GM18526 (cell line): Measurements from ENCODE around the gene FAIM2.

ENCODE experiments used
- POLR2A ChIP-seq: IDR thresholded peaks from 3 replicates; pipeline ENCODE4 v1.6.1; 2011; ENCODE audit not compliant: insufficient read length; ENCODE audit errors: extremely low read depth

Gene FAIM2

DNA sequence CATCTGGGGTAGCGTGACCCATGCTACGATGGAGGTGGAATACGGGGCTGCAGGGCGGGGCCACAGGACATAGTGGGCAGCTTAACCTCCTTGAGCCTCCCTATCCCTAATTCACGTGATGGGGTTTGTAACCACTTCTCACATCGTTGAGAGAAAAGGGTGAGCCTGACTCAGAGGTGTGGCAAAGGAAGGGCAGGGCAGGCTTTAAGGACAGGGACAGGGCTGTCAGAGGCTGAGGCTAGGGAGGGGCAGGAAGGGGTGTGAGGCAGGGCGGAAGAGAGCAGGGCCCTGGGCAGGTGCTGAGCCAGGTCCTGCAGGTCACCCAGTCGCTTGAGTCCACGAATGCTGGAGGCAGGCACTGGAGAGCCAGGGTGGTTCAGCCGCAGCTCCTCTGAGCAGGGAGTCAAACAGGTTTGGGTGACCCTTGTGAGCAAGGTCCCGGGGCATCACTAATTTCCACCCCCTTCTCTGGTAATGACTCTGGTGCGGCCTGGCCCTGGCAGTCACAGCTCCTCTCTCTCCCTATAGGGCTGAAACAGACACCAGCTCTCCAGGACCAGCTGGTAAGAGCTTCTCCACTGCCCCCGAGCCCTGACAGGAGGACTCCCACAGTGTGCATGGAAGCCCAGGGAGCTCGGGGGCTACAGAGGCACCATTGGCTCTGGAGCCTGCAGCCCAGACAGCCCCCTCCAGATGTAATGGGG is 39.4 kb upstream of the FAIM2 start:
- no peak for TF ChIP-seq POLR2A

DNA sequence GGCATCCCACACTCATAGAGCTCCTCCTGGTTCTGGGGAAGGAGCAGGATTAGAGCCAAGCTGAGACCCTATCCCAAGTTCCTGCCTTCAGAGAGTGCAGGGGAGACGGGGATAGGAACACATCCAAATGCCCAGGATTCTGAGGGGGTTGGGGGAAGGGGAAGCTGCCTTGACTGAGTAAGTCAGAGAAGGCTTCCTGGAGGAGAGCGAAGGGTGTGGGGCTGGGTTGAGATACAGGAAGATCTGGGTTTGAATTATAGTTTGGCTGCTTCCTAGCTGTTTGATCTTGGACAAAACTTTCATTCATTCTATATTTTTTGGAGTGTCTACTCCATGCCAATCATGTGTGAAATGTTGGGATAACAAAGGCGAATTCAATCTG is 38.8 kb upstream of the FAIM2 start:
- no peak for TF ChIP-seq POLR2A

DNA sequence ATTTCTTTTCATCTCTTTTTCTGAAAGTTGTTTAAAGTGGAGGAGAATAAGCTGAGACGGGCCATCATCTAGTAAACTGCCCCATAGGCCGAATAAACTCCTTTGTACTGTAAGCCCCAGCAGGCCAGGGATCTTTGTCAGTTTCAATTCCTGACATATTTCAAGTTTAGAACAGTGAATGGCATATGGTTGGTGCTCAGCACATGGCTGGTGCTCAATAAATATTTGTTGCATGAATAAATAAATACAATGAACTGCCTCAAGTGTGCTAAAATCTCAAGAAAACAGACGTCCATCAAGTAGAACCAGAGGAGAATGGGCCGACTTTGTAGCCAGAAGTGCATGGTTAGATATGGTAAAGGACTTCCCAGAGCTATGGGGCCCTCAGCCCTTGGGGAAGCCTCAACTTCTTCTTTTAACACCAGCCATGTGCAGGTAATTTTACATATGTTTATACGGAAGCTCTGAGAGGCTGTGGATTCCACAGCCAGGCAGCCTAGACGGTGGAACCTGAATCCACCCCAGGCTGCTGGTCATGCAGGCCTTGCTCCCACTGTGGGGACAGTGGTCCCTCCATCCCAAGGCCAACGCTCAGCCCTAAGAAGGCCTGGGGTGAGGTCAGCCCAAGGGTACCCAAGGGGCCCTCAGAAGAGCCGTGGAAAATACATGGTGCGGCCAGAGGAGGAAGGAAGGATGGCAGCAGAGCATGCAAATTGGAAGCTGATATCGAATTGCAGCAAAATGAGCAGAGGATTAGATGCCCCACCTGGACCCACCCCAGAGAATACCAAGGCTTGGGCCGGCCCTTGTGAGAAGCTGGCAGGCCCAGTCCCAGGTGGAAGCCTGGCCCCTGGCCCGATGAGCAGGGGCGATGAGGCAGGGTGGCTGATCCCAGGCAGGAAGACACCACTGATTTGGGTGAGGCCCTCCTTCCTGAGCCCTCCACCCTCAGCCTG is 38.1 kb upstream of the FAIM2 start:
- no peak for TF ChIP-seq POLR2A

DNA sequence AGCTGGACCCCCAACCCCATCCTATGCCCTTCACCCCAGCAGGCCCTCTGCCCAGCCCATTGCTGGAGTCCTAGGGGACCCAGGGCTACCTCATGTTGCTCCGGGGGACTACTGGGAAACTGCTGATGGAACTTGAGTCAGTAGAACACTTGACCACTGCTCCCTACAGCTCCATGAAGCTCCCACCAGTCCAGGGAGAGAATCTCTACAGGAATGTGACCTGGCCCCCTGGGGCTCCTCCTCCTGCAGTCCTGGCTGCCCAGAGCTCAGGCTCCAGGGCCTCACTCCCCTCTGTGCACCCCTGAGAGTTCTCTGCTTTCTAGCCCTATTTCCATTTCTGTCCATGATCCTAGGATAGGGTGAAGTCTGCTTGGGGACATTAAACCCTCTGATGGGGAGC is 36.0 kb upstream of the FAIM2 start:
- TF ChIP-seq POLR2A = no peak

DNA sequence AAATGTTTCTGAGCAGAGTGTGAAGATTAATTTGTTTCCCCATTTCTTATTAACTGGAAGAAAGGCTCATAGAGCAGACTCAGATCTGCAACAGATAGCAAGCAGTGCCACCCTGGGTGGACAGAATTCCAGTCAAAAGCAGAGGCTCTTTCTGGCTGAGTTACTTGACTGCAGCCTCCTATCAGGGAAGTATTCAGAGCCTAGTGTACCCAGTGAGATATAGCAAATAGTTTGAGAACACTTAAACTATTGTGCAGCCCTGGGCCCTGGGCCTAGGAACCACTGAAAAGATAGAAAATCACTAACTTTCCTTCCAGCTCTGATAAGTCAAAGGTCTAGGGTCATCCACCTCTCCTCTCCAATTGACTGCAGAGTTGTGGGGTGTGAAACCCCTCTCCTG is 35.6 kb upstream of the FAIM2 start:
- no peak for TF ChIP-seq POLR2A

DNA sequence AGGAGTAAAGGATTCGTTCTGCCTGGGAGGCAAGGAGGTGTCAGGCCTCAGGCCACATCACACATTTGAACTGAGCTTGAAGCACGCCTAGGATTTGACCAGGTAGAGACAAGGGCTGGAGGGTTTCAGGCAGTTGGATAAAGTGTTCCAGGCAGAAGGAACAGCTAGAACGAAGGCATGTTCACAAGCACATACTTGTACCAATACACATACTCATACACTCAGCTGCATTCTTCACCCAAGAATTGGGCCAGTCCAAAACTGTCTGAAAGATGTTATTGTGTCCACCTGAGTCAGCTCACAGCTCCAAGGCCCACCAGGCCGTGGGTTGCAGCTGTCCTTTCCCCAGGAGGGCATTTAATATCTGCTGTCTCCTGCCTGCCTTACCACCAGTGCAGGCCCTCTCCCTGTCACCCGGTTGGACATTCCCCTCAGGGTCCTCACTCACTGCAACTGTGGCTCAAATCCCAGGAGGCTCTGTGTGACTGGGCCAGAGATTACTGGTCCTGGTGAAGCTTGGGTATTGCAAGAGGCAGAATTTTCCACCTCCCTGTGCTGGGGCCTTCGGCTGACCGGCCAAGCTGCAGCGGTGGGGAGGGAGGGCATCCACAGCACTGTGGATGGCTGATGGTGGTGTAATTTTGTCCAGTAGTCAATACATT is 34.1 kb upstream of the FAIM2 start:
- TF ChIP-seq POLR2A = no peak

DNA sequence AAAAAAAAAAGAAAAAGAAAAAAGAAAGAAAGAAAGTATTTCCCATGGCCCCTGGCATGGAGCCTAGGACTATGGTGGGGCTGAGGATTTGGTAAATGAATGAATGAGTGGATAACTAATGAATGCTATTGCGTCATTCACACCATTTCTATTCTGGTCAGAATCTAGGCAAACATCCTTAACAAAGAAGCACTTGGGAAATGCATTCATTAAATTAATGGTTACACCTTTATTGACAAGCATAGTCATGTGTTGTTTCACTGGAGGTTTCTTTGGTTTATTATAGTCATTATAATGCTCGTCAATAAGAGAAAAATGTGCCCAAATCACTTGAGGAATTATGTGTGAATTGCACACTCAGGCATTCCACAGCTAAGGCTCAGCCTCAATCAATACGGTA is 33.2 kb upstream of the FAIM2 start:
- TF ChIP-seq POLR2A = no peak

DNA sequence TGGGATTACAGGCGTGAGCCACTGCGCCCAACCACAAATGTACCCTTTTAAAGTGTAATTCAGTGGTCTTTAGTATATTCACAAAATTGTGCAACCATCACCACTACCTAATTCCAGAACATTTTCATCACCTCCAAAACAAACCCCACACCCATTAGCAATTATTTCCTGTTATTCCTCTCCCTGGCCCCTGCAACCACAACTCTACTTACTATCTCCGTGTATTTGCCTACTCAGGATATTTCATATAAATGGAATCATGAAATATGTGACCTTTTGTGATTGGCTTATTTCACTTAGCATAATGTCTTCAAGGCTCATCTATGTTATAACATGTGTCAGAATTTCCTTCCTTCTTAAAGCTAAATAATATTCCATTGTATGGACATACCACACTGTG is 30.8 kb upstream of the FAIM2 start:
- no peak for TF ChIP-seq POLR2A

DNA sequence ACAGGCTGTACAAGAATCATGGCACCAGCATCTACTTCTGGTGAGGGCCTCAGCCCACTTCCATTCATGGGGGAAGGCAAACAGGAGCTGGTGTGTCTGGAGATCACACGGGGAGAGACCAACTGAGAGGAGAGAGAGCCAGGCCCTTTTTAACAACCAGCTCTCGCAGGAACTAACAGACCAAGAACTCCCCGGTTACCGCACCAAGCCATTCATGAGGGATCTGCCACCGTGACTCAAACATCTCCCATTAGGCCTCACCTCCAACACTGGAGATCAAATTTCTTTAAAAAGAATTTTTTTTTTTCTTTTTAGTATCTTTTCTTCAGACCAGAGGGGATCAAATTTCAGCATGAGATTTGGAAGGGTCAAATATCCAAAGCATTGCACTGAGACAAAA is 30.1 kb upstream of the FAIM2 start:
- no peak for TF ChIP-seq POLR2A

DNA sequence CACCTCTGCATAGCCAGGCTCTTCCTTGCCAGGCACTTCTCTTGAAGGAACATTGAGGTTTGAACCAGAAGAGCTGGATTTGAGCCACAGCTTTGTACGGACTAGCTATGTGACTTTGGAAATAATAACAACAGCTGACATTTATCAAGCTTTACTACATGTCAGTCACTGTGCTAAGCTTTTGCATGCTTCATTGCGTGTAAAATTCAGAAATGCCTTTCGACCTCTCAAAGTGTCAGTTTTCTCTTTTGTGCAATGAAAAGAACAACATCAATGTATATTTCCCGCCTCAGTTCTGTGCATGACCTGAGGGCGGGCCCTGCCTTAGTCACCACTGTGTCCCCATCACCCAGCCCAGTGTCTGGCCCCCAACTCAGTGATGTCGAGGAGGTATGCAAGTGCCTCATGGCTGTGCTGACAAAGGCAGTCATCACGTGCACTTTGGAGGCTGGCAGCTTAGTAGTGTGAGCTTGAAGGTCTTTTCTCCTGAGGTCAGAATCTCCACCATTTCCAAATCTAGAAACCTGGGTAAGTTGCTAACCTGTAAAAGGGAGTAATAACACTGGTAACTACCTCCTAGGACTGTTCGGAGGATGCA is 28.9 kb upstream of the FAIM2 start:
- no peak for TF ChIP-seq POLR2A

DNA sequence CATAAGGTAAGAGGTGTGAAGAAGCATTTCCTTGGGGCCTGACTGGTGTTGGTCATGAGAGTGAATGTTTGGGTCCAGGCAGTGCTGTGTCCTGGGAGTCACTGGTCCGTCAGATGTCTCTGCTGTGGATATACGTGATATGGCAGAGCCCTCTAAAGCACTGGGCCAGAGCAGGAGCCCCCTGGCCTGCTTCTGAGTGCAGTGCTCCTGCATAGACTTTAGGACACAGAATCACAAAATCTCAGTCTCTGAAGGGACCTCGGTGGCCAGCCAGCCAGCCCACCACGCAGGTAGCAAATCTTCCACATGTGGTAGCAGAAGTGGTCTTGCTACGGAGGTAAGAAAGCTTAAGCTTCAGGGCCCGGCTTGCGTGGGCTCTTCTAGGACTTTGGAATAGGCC is 28.3 kb upstream of the FAIM2 start:
- no peak for TF ChIP-seq POLR2A

DNA sequence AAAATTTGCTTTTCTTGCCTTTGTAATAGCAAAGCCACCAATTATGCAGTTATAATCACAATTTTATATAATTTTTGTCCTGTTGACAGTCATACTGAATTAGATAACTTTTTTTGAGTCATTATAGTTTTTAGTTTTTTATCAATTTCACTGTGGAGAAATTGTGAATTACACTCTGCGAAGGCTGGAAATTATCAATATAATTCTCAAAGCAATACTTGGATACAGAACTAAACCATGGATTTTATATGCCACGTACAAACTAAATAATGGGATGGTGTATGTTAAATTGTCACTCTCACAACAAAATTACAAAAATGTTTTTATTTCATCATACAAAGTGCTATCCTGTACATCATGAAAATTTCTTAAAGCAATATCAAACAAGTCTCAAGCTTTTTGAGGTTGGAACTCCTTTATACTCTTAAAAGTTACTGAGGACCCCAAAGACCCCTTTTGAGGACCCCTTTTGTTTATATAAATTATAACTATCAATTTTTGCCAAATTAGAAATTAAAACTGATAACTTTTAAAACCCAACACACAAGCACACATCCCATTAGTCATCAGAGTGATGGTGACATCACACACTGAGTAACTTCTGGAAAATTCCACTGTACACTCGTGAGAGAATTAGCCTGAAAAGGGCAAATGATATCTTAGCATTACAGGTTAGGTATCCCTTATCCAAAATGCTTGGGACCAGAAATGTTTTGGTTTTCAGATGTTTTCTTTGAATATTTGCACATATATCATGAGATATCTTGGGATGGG is 27.0 kb upstream of the FAIM2 start:
- TF ChIP-seq POLR2A = no peak

DNA sequence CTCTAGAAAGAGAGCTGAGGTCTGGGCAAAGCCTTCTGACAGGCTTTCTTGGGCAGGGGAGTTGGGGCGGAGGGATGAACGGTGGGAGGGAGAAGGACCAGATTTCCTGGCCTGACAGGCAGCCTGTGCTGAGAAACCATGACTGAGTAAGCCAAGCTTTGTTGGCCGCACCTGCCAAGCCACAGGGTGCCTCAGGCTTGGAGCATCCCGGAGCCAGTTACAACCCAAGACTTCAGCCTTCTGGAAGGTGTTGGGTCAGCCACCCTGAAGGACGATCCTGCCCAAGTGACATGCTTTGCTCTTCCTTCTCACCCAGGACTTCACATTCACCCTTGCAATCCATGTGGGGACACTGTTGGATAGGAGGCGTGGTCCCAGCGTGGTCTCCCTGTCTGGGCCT is 25.9 kb upstream of the FAIM2 start:
- TF ChIP-seq POLR2A = no peak

DNA sequence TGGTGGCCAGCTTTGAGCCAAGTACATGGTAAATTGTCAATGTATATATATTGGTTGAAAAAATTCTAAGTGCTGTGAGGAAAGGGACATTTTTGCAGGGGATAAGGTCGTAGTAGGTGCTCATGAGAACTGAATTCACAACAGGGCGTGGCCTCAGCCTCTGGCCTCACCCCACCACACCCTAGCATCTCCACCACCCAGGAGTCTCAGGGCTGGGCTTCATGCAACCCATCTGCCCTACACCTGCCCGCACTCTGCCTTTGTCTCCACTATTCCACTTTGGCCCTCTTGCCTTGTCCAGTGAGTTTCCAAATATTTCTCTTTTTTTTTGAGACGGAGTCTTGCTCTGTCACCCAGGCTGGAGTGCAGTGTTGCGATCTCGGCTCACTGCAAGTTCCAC is 24.8 kb upstream of the FAIM2 start:
- TF ChIP-seq POLR2A = no peak

DNA sequence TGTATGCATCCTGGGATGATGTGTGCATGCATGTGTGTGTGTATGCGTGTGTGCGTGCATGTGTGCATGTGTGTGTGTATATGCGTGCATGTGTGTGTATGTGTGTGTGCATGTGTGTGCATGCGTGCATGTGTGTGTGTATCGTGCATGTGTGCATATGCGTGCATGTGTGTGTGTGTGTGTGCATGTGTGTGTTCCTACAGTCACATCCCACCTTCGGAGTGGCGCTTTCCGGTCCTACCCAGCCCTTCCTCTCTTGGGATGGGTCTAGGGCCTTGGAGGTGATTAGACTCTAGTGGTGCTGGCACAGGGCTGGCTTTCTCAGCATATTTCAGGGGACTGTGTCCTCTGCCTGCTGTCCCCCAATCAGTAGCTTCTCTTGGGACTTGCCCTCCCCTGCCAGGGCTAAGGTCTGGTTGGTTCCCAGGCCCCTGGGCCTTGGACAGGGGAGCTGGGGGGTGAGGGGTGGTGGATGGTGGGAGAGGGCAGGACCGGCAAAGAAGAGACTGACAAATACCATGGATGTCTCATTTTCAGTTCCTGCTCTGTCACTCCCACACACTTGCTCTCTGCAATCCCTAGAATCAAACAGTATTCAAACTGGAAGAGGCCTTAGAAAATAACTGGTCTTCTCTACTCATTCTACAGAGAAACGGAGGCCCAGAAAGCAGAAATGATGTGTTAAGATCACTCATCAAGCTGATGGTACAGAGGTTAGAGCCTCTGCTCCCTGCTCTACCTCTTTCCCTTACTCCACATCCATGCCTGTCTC is 21.9 kb upstream of the FAIM2 start:
- TF ChIP-seq POLR2A = no peak
